RWPE2 (cell line): ENCODE data around the gene CHMP5.

Experiments
- ATAC-seq: fragments of 200-7000 bp; cut with Tn5 transposase; 3 replicates; pipeline ENCODE4 v1.9.1; 2021; ENCODE audit warnings: low read depth
- DNase-seq: peaks from one replicate; pipeline ENCODE4 v3.0.0-alpha.2; 2020; ENCODE audit warnings: low spot score
- H3K27ac ChIP-seq: fragments of 450-650 bp; 2 replicates; pipeline ENCODE4 v1.5.1; 2017; ENCODE audit warnings: mild to moderate bottlenecking; ENCODE audit not compliant: poor library complexity, severe bottlenecking
- H3K27me3 ChIP-seq: fragments of 250-450 bp; sonication (Bioruptor Pico); 2 replicates; pipeline ENCODE4 v1.5.1; 2021; ENCODE audit warnings: mild to moderate bottlenecking, moderate library complexity; ENCODE audit not compliant: insufficient read depth, poor library complexity, severe bottlenecking
- H3K36me3 ChIP-seq: fragments of 250-450 bp; sonication (Bioruptor Pico); 2 replicates; pipeline ENCODE4 v1.5.1; 2020; ENCODE audit warnings: low read depth, mild to moderate bottlenecking, moderate library complexity
- H3K4me1 ChIP-seq: fragments of 250-450 bp; sonication (Bioruptor Pico); 2 replicates; pipeline ENCODE4 v1.5.1; 2021; ENCODE audit warnings: mild to moderate bottlenecking, moderate library complexity; ENCODE audit not compliant: insufficient read depth, poor library complexity, severe bottlenecking
- H3K4me3 ChIP-seq: fragments of 250-450 bp; sonication (Bioruptor Pico); 2 replicates; pipeline ENCODE4 v1.5.1; 2021; ENCODE audit warnings: mild to moderate bottlenecking, moderate library complexity; ENCODE audit not compliant: severe bottlenecking
- H3K9me3 ChIP-seq: fragments of 250-450 bp; sonication (Bioruptor Pico); 2 replicates; pipeline ENCODE4 v1.5.1; 2021; ENCODE audit warnings: mild to moderate bottlenecking, moderate library complexity; ENCODE audit not compliant: severe bottlenecking
- TF ChIP-seq, protein P1 (sequence below): fragments of 450-650 bp; IDR thresholded peaks from one replicate; pipeline ENCODE4 v1.5.1; 2017; ENCODE audit warnings: mild to moderate bottlenecking, moderate library complexity; ENCODE audit not compliant: poor library complexity, severe bottlenecking

CHMP5 gene

DNA sequence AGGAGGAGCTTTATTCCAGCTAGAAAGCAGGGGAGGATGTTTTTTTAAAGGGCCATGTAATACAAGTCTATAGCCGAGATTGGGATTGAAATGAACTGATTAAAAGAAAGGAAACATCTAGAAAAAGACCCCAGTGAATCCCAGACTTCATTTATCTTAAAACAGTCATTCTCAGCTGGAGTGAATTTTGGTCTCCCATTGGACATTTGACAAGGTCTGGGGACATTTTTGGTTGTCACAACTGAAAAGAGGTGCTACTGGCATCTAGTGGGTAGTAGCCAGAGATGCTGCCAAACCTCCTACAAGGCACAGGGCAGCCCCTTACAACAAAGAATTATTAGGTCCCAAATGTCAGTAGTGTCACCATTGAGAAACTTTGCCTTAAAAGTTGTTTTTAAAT, 41.2 kb upstream of the CHMP5 start:
- DNase-seq (no peak), ATAC-seq (no peak)
- H3K4me1 ChIP-seq, result peaks cover 19% of the 10 kb centered on the region

GRCh38 chr9:33225319-33226147, 39.3 kb upstream of the CHMP5 start:
- Histone ChIP-seq H3K9me3 (no peaks in the 10 kb centered on the region), H3K27me3 (no peaks in the 10 kb centered on the region), H3K4me3 (no peak overlapping the region), H3K4me1 (peaks cover 33% of the 10 kb centered on the region), H3K27ac (peak overlapping the region; percentile 26), H3K36me3 (no peaks in the 10 kb centered on the region)
- DNase-seq (no peak), ATAC-seq (no peak)
- TF ChIP-seq, protein P1, sequence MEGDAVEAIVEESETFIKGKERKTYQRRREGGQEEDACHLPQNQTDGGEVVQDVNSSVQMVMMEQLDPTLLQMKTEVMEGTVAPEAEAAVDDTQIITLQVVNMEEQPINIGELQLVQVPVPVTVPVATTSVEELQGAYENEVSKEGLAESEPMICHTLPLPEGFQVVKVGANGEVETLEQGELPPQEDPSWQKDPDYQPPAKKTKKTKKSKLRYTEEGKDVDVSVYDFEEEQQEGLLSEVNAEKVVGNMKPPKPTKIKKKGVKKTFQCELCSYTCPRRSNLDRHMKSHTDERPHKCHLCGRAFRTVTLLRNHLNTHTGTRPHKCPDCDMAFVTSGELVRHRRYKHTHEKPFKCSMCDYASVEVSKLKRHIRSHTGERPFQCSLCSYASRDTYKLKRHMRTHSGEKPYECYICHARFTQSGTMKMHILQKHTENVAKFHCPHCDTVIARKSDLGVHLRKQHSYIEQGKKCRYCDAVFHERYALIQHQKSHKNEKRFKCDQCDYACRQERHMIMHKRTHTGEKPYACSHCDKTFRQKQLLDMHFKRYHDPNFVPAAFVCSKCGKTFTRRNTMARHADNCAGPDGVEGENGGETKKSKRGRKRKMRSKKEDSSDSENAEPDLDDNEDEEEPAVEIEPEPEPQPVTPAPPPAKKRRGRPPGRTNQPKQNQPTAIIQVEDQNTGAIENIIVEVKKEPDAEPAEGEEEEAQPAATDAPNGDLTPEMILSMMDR, result peak; percentile 90

More for the DNA sequence above, 41.2 kb upstream of the CHMP5 start:
- no peaks in the 10 kb centered on the region for H3K36me3 ChIP-seq
- H3K9me3 ChIP-seq, result no peaks in the 10 kb centered on the region
- TF ChIP-seq, protein P1, result peak; percentile 75
- H3K4me3 ChIP-seq, result no peak overlapping the region
- peak overlapping the region; percentile 54 for H3K27ac ChIP-seq
- H3K27me3 ChIP-seq, result no peaks in the 10 kb centered on the region

DNA sequence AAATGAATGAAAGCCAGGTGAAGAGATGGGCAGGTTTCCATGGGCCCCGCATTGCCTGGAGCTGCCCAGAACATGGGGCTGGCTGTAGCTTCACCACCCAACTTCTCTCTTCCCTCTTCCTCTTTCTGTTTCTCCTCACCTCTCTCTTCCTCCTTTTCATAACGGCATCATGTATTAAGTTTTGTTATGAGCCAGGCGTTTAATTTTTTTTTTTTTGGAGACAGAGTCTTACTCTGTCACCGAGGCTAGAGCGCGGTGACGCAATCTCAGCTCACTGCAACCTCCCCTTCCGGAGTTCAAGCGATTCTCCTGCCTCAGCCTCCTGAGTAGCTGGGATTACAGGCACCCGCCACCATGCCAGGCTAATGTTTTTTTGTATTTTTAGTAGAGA, 37.8 kb upstream of the CHMP5 start:
- Histone ChIP-seq H3K4me1 (peaks cover 42% of the 10 kb centered on the region), H3K27me3 (no peaks in the 10 kb centered on the region), H3K36me3 (no peaks in the 10 kb centered on the region), H3K9me3 (no peaks in the 10 kb centered on the region), H3K4me3 (no peak overlapping the region), H3K27ac (no peak overlapping the region)
- TF ChIP-seq, protein P1, result no peak
- DNase-seq, result no peak
- ATAC-seq, result no peak

DNA sequence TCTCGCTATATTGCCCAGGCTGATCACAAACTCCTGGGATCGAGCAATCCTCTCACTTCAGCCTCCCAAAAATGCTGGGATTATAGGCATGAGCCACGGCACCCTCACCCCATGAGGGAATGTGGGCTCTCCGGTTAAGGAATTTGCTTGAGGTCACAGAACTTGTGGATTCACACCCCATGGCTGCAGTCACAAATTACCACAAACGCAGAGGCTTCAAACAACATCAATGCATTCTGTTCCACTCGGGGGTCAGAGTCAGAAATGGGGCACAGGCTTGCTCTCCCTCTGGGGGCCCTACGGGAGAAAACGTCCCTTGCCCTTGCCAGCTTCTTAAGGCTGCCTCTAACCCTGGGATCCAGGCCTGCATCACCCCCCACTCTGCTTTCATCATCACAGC, 37.1 kb upstream of the CHMP5 start:
- Histone ChIP-seq H3K4me3 (no peak overlapping the region), H3K27ac (peak overlapping the region; percentile 79), H3K27me3 (no peaks in the 10 kb centered on the region), H3K36me3 (no peaks in the 10 kb centered on the region), H3K9me3 (no peaks in the 10 kb centered on the region), H3K4me1 (peaks cover 34% of the 10 kb centered on the region)
- ATAC-seq (no peak), DNase-seq (no peak)
- TF ChIP-seq, protein P1, result no peak

GRCh38 chr9:33228606-33229005, 36.2 kb upstream of the CHMP5 start:
- DNase-seq, result no peak
- Histone ChIP-seq H3K27me3 (no peaks in the 10 kb centered on the region), H3K27ac (peak overlapping the region; percentile 79), H3K36me3 (no peaks in the 10 kb centered on the region), H3K4me3 (no peak overlapping the region), H3K4me1 (peaks cover 40% of the 10 kb centered on the region), H3K9me3 (no peaks in the 10 kb centered on the region)
- ATAC-seq, result no peak
- TF ChIP-seq, protein P1, result no peak
